Stimulated activated CD4-positive, alpha-beta T cell treated with anti-CD3 and anti-CD28 coated beads, Interleukin-4, amount 100 ng/mL, for 24 hours (primary cell): Measurements from ENCODE around the gene LGALS7B.
"Not testable (repeated sequence)": the region's sequence is repeated elsewhere in the genome, so short reads cannot be mapped to it uniquely, and the experiment has no call there.

Experiments
- DNase-seq: peaks from one replicate; pipeline ENCODE4 v3.0.0-alpha.2; 2020

LGALS7B gene

GRCh38 chr19:38825936-38826335 is 36.9 kb downstream of the LGALS7B start:
- not testable (repeated sequence) for DNase-seq

- DNase-seq, result no peak
Observed at GRCh38 chr19:38826856-38827551, 38.0 kb downstream of the LGALS7B start.

- DNase-seq, result not testable (repeated sequence)
Observed at GRCh38 chr19:38829203-38829602, 40.2 kb downstream of the LGALS7B start.

GRCh38 chr19:38830039-38830733 is 41.2 kb downstream of the LGALS7B start:
- DNase-seq, result no peak

GRCh38 chr19:38831142-38831605 is 42.2 kb downstream of the LGALS7B start:
- DNase-seq, result peak; percentile 23

- no peak for DNase-seq
Observed at GRCh38 chr19:38833092-38833425, 44.1 kb downstream of the LGALS7B start.

GRCh38 chr19:38834104-38834490 is 45.1 kb downstream of the LGALS7B start:
- DNase-seq, result no peak

GRCh38 chr19:38834590-38834989 is 45.6 kb downstream of the LGALS7B start:
- no peak for DNase-seq

- no peak for DNase-seq
Observed at GRCh38 chr19:38836159-38836982, 47.4 kb downstream of the LGALS7B start.

- DNase-seq, result no peak
Observed at GRCh38 chr19:38836983-38837626, 48.1 kb downstream of the LGALS7B start.

GRCh38 chr19:38837656-38838121 is 48.7 kb downstream of the LGALS7B start:
- DNase-seq, result no peak

GRCh38 chr19:38838208-38838985 is 49.4 kb downstream of the LGALS7B start:
- DNase-seq, result peak; percentile 68

- no peak for DNase-seq
Observed at GRCh38 chr19:38838986-38839761, 50.2 kb downstream of the LGALS7B start.

- no peak for DNase-seq
Observed at GRCh38 chr19:38839816-38840582, 51.0 kb downstream of the LGALS7B start.

- no peak for DNase-seq
Observed at GRCh38 chr19:38840583-38840968, 51.6 kb downstream of the LGALS7B start.
